Muscle of leg (tissue), 11 donors: Measurements from ENCODE around the gene JPH3. TPM values are rescaled to one million over a fixed set of nuclear protein-coding genes. Genes with fewer than 3 reads are reported as not detected.

ENCODE experiments used
- DNase-seq: peaks from one replicate; pipeline ENCODE4 v3.0.0; 2013
- H3K27ac ChIP-seq: one replicate; pipeline ENCODE4 v1.5.1; 2013; ENCODE audit warnings: mild to moderate bottlenecking, low read length, control low read depth
- H3K27me3 ChIP-seq: one replicate; pipeline ENCODE4 v1.6.1; 2013; ENCODE audit warnings: low read length; ENCODE audit not compliant: control insufficient read depth, insufficient read depth
- H3K36me3 ChIP-seq: one replicate; pipeline ENCODE4 v1.6.1; 2013; ENCODE audit warnings: low read length; ENCODE audit not compliant: control insufficient read depth, insufficient read depth
- H3K4me1 ChIP-seq: one replicate; pipeline ENCODE4 v1.6.1; 2013; ENCODE audit warnings: low read length; ENCODE audit not compliant: control insufficient read depth, insufficient read depth
- H3K4me3 ChIP-seq: one replicate; pipeline ENCODE4 v1.5.1; 2013; ENCODE audit warnings: low read length, control low read depth
- H3K9me3 ChIP-seq: replicated peaks from 2 replicates; pipeline ENCODE4 v1.6.1; 2013; ENCODE audit warnings: low read depth, low read length; ENCODE audit not compliant: control insufficient read depth
- WGBS: methylation state at CpG from one replicate; pipeline ENCODE4 v1.1.5; 2013; ENCODE audit warnings: missing lambda C conversion rate; ENCODE audit not compliant: insufficient coverage; 5-methylcytosine and 5-hydroxymethylcytosine counted together
- polyA plus RNA-seq, 8 donors: library from polyadenylated mRNA; unstranded; fragments of 120-200 nt; gene quantifications; one replicate each; pipeline versions ENCODE4 v1.2.1 to v1.2.3, GENCODE V29; 2013; ENCODE audit warnings: inconsistent platforms in 1 of 8, low replicate concordance in 1 of 8; ENCODE audit not compliant: insufficient read length in 8 of 8, insufficient read depth in 1 of 8
- total RNA-seq: library from RNA; stranded (reverse); fragments of 120-200 nt; gene quantifications from one replicate; pipeline ENCODE4 v1.2.4, GENCODE V29; 2013

The JPH3 gene
- total and polyA plus RNA-seq, 9 donors: 0.15 to 1.4 (median 0.33) TPM

DNA sequence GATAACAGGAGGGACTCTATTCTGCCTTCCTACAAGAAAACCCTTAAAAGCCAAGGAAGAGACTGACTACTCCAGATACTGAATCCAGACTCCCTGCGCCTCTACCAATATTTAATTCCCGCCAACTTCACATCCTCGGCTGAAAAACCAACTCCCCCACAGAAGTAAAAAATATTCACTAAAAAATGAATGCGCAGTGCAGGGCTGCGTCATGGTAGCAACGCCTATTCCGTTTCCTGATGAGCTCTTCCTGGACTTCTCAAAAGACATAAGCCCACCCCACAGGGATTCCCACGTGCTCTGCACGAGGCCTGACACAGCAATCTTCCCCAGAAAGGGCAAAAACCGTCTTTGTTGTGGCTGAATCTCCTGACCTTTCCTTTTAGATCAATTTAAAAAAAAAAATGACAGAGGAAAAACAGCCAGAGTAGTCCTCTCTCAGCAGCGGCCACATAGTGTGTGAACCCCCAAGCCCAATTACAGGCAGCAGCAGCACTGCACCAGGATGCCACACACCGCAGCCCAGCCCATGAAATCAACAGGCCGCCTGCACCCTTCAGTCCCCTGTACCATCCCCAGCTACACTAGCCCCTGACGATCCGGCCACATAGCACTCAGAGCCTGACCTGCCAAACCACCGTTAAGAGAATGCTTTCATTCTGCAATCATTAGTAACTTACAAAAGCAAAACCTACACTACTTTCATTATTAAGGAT is 139.6 kb downstream of the JPH3 start:
- no peaks in the 10 kb centered on the region for H3K27me3 ChIP-seq
- no peaks in the 10 kb centered on the region for H3K9me3 ChIP-seq
- 90% methylated on average over 13 of the region's 16 CpGs for WGBS
- no peak overlapping the region for H3K4me3 ChIP-seq
- no peak for DNase-seq
- peaks cover 49% of the 10 kb centered on the region for H3K36me3 ChIP-seq
- no peak overlapping the region for H3K27ac ChIP-seq
- no peaks in the 10 kb centered on the region for H3K4me1 ChIP-seq

DNA sequence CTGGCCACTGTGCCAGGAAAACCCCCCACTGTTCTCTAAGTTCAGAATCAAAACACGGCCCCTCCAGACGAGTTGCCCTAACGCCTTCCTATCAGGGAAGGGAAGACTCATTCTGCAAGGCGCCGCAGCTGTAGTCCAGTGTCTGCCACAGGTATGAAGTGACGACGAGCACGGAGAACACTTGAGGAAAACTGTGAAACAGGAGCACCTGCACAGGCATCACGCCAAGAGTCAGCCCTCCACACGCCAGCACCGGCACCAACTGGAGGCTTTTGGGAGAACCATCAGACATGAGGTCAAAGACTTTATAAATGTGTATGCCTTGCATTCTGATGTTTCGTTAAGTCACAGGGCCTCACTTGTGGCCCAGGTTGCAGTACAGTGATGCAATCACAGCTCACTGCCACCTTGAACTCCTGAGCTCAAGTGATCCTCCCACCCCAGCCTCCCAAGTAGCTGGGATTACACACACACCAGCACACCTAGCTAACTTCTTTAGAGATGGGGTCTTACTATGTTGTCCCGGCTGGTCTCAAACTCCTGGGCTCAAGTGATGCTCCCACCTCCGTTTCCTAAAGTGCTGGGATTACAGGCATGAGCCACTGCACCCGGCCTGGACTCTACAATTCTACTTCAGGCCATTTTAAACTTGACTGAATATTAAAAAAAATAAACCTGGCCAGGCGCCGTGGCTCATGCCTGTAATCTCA is 140.6 kb downstream of the JPH3 start:
- H3K36me3 ChIP-seq: peaks cover 53% of the 10 kb centered on the region
- H3K4me3 ChIP-seq: no peak overlapping the region
- H3K9me3 ChIP-seq: no peaks in the 10 kb centered on the region

DNA sequence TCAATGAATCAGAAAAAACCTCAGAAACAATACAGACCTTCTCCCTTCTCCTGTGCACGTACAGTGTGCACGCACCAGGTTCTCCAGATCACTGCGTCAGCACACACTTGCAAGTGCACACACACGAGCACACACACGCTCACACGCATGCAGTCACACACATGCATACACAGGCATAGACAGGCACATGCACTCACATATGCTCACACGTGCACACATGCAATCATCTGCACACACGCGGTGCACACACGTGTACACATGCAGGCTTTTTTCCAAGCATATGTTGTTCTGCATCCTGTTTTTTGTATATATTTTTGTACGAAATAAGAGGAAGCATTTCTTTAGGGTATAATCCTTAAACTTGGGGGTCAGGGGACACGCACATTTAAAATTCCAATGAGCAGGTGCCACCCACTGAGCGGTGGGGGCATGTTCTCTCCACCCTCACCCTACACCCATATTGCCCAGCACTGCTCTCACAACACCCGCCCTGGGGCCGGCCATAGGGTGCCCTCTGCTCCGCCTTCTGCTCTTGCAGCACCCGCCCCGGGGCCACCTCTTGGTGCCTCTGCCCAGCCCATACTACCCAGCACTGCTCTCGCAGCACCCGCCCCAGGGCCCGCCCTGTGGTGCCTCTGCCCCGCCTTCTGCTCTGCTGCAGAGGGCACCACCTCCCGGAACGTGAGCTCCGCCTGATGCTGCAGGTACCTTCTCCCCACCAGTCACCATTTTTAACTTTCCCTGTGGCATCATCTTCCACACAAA is 142.6 kb downstream of the JPH3 start:
- Histone ChIP-seq H3K27me3 (no peaks in the 10 kb centered on the region), H3K36me3 (peaks cover 66% of the 10 kb centered on the region), H3K4me1 (no peaks in the 10 kb centered on the region), H3K4me3 (no peak overlapping the region), H3K27ac (no peak overlapping the region), H3K9me3 (no peaks in the 10 kb centered on the region)
- 95% methylated on average over 18 of the region's 25 CpGs for WGBS
- no peak for DNase-seq

More for the DNA sequence above, 140.6 kb downstream of the JPH3 start:
- no peak overlapping the region for H3K27ac ChIP-seq
- no peaks in the 10 kb centered on the region for H3K27me3 ChIP-seq
- 94% methylated on average over 10 of the region's 17 CpGs for WGBS
- no peaks in the 10 kb centered on the region for H3K4me1 ChIP-seq
- no peak for DNase-seq

DNA sequence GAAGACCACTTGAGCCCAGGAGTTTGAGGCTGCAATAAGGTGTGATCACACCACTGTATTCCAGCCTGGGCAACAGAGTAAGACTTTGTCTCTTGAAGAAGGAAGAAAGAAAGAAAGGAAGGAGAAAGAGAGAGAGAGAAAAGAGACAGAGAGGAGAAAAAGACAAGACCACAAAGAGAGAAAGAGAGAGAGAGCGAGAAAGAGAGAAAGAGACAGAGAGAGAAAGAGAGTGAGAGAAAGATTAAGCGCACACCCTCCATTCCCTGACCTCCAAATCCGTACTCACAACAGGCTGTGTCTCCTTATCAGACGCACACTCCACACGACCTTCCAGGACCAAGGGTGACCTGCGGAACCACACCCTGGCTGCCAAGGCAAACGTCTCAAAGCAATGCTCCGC is 143.9 kb downstream of the JPH3 start:
- Histone ChIP-seq H3K36me3 (peaks cover 64% of the 10 kb centered on the region), H3K4me1 (no peaks in the 10 kb centered on the region), H3K27ac (no peak overlapping the region), H3K4me3 (no peak overlapping the region), H3K9me3 (no peaks in the 10 kb centered on the region), H3K27me3 (no peaks in the 10 kb centered on the region)
- DNase-seq: no peak
- 92% methylated on average over 7 of the region's 8 CpGs for WGBS

Other genes starting within 250 kb of the JPH3 start
- 21.5 TPM for gene FBXO31, start 218.7 kb upstream of the JPH3 start, total RNA-seq
- gene FBXO31, start 218.7 kb upstream of the JPH3 start, polyA plus RNA-seq: 10 to 100 TPM; 19.4 to 32.0 (median 27.4) TPM
- gene MAP1LC3B, start 210.2 kb upstream of the JPH3 start, total RNA-seq: 24.4 TPM
- 10 to 100 TPM; 42.8 to 57.1 (median 48.8) TPM for gene MAP1LC3B, start 210.2 kb upstream of the JPH3 start, polyA plus RNA-seq
- 10.1 TPM for gene ZCCHC14, start 109.5 kb upstream of the JPH3 start, total RNA-seq
- gene ZCCHC14, start 109.5 kb upstream of the JPH3 start, polyA plus RNA-seq: 10 to 100 TPM; 14.6 to 23.2 (median 18.3) TPM
- 18.4 TPM for gene KLHDC4, start 163.5 kb downstream of the JPH3 start, total RNA-seq
- gene KLHDC4, start 163.5 kb downstream of the JPH3 start, polyA plus RNA-seq: 10 to 100 TPM; 21.1 to 38.0 (median 26.2) TPM